Ureter (tissue), 1 donor: ENCODE results near the gene ZKSCAN5. TPM values are rescaled to one million over a fixed set of nuclear protein-coding genes. Genes with fewer than 3 reads are reported as not detected.
"Not testable (repeated sequence)": the region's sequence is repeated elsewhere in the genome, so short reads cannot be mapped to it uniquely, and the experiment has no call there.

Experiments used
- DNase-seq: peaks from one replicate; pipeline ENCODE4 v3.0.0-alpha.2; 2020; ENCODE audit warnings: low spot score
- total RNA-seq: library from RNA; stranded (reverse); gene quantifications from one replicate; pipeline ENCODE4 v1.2.4, GENCODE V29; 2023
- donor health status: DM: yes; HTN: yes; CAD: no.

ZKSCAN5 gene
- total RNA-seq, 1 donor from 2014 or later: 9.4 TPM

GRCh38 chr7:99497766-99498545 lies 6.5 kb upstream of the ZKSCAN5 start:
- DNase-seq: no peak

DNA sequence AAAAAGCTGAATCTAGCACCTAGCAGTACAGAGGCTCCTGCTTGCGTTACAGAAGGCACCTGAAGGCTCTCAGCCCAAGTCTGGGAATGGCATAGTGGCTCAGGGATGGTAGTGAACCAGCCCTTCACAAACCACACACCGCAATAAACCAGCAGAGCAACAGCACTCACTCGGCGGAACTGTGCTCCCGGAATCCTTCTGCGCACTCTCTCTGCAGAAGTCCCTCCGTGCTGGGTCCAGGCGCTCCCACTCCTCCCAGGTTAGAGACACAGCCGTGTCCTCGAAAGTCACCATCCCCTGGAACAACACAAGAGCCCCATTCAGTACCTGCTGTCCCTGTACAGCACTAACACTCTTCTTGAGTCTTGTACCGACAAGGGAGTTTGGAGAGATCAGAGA lies 5.9 kb upstream of the ZKSCAN5 start:
- no peak for DNase-seq

- no peak for DNase-seq
Measured at GRCh38 chr7:99499371-99499720, 5.1 kb upstream of the ZKSCAN5 start.

- peak; percentile 91 for DNase-seq
Measured at GRCh38 chr7:99499721-99500636, 4.5 kb upstream of the ZKSCAN5 start, which contains the start of gene ZNF394. ZNF394 (minus strand) TSS chr7:99500281; CDS start chr7:99500093, 188 bp downstream.

DNA sequence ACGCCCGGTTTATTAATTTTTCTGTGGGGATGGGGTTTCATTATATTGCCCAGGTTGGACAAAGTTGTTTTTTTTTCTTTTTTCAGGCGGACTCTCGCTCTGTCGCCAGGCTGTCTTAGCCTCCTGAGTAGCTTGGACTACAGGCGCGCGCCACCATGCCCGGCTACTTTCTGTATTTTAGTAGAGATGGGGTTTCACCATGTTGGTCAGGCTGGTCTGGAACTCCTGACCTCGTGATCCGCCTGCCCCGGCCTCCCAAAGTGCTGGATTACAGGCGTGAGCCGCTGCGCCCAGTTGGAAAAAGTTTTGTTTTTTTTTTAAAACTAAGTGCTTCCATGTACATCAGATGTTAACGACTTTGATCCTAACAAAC lies 3.8 kb upstream of the ZKSCAN5 start:
- DNase-seq: no peak

DNA sequence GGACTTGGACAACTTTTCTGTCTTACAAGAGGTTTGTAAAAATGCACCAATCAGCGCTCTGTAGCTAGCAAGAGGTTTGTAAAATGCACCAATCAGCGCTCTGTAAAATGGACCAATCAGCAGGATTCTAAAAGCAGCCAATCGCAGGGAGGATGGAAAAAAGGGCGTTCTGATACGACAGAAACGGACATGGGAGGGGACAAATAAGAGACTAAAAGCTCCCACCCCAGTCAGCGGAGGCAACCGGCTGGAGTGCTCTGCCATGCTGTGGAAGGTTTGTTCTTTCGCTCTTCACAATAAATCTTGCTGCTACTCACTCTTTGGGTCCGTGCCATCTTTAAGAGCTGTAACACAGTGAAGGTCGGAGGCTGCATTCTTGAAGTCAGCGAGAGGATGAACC lies 3.2 kb upstream of the ZKSCAN5 start:
- not testable (repeated sequence) for DNase-seq

DNA sequence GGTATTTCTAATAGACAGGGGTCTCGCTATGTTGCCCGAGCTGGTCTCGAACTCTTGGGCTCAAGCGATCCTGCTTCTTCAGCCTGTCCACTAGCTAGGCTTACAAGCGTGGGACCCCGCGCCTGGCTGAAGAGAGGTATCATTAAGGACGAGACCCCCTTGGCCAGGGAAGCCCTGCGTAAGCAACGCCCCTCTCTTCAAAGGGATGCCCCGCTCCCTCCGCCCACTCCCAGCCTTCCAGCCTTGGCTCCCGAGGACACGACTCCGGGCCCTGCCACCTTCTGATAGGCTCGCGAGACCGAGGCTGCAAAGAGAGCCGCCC lies 220 bp upstream of the ZKSCAN5 start:
- DNase-seq: no peak

- no peak for DNase-seq
Measured at GRCh38 chr7:99505324-99505662, 831 bp downstream of the ZKSCAN5 start.

- no peak for DNase-seq
Measured at GRCh38 chr7:99514050-99514449, 9.6 kb downstream of the ZKSCAN5 start.

- no peak for DNase-seq
Measured at GRCh38 chr7:99521399-99521798, 16.9 kb downstream of the ZKSCAN5 start.

DNA sequence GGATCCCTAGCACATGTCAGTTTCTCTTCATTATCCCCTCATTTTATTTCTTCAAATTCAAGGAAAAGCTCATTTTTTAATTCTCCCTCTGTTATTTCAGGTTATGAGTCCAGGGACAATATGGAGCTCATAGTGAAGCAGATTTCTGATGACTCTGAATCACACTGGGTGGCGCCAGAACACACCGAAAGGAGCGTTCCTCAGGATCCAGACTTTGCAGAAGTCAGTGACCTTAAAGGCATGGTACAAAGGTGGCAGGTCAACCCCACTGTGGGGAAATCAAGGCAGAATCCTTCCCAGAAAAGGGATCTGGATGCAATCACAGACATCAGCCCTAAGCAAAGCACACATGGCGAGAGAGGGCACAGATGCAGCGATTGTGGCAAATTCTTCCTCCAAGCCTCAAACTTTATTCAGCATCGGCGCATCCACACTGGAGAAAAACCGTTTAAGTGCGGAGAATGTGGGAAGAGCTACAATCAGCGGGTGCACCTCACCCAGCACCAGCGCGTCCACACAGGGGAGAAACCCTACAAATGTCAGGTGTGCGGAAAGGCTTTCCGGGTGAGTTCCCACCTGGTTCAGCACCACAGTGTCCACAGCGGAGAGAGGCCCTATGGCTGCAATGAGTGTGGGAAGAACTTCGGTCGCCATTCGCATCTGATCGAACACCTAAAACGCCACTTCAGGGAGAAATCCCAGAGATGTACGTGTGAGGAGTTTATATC lies 21.4 kb downstream of the ZKSCAN5 start:
- DNase-seq: no peak

DNA sequence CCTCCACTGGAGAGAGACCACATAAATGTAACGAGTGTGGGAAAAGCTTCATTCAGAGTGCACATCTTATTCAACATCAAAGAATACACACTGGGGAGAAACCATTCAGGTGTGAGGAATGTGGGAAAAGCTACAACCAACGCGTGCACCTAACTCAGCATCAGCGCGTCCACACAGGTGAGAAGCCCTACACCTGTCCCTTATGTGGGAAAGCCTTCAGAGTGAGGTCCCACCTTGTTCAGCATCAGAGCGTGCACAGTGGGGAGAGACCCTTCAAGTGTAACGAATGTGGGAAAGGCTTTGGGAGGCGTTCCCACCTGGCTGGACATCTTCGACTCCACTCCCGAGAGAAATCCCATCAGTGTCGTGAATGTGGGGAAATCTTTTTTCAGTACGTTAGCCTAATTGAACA lies 26.9 kb downstream of the ZKSCAN5 start:
- no peak for DNase-seq

- DNase-seq: no peak
Measured at GRCh38 chr7:99535667-99536066, 31.2 kb downstream of the ZKSCAN5 start.

DNA sequence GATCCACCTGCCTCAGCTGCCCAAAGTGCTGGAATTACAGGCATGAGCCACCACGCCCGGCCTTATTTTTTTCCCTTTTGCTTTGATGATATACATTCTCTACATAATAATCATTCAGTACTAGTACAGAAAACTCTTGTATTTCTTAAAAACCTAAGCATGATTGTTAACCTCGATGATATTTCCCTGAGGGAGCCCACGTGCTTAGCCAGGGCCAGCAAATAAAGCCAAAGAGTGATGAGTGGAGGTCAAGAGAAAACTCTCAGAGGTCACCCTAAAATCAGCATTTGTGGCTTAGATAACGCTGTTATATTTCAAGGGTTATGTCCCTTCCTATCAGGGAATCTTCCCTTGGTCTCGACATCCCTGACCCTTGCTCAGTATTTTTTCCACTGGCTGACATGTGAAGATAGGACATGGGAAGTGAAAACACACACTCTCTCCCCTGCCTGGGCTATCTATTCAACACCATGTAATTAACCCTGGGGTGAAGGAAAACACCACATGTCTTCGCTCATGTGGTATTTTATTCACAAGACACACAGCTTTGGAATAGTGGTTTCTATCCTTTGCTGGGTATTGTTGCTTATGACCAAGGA lies 34.9 kb downstream of the ZKSCAN5 start:
- no peak for DNase-seq

DNA sequence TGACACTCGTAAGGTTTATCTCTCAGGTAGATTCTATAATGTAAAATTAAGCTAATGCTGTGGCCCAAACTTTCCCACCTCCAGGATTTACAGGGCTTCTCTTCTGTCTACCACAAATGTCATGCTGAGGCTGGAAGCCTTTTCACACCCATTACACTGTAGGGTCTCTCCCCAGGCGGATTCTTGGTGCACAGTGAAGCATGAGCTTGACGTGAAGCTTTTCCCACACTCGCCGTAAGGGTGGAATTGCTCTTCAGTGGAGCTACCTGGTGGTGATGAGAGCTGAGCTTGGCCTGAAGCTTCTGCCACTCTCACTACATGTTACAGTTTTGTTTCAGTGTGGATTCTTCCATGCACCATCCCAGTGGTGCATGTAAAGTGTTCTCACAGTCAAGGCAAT lies 36.1 kb downstream of the ZKSCAN5 start:
- DNase-seq: no peak

GRCh38 chr7:99541212-99541611 lies 36.8 kb downstream of the ZKSCAN5 start:
- DNase-seq: no peak

GRCh38 chr7:99543081-99543671 lies 38.7 kb downstream of the ZKSCAN5 start:
- no peak for DNase-seq

- no peak for DNase-seq
Measured at GRCh38 chr7:99543916-99544315, 39.5 kb downstream of the ZKSCAN5 start.

DNA sequence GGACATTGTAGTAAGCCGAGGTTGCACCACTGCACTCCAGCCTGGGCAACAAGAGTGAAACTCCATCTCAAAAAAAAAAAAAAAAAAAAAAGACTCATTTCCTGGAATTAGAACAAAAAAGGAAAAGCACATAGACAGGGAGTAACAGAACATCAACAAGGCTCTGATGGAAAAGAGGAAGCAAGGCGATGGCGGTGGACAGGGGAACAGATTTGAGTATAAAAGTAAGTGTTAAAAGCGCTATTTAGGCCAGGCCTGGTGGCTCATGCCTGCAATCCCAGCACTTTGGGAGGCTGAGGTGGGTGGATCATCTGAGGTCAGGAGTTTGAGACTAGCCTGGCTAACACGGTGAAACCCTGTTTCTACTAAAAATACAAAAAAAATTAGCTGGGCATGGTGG lies 40.8 kb downstream of the ZKSCAN5 start:
- not testable (repeated sequence) for DNase-seq

DNA sequence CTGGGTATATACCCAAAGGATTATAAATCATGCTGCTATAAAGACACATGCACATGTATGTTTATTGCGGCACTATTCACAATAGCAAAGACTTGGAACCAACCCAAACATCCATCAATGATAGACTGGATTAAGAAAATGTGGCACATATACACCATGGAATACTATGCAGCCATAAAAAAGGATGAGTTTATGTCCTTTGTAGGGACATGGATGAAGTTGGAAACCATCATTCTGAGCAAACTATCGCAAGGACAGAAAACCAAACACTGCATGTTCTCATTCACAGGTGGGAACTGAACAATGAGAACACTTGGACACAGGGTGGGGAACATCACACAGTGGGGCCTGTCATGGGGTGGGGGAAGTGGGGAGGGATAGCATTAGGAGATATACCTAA lies 45.1 kb downstream of the ZKSCAN5 start:
- DNase-seq: not testable (repeated sequence)

DNA sequence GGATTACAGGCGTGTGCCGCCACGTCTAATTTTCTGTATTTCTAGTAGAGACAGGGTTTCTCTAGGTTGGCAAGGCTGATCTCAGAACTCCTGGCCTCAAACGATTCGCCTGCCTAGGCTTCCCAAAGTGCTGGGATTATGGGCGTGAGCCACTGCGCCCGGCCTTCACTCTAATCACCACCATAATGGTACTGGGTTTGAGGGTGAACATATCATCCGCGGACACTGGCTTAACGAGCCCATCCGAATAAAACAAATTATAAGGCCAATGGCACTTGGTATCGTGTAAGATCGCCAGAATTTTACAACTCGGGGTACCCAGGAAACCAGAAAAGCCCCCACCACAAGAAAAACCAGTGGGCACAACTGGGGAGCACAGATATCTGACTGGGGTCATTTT lies 46.9 kb downstream of the ZKSCAN5 start:
- no peak for DNase-seq
